ENCODE results near the gene SOCS6. TPM values are rescaled to one million over a fixed set of nuclear protein-coding genes. Genes with fewer than 3 reads are reported as not detected.
A peak's percentile ranks its signal among the peaks of the same experiment; 100 is the strongest.

Gene SOCS6
- total and polyA plus RNA-seq, 2 of the 13 experiments (the other 11 are each of a cell fraction or from before 2014, with no cell fraction given): 18.6 to 38.3 TPM

DNA sequence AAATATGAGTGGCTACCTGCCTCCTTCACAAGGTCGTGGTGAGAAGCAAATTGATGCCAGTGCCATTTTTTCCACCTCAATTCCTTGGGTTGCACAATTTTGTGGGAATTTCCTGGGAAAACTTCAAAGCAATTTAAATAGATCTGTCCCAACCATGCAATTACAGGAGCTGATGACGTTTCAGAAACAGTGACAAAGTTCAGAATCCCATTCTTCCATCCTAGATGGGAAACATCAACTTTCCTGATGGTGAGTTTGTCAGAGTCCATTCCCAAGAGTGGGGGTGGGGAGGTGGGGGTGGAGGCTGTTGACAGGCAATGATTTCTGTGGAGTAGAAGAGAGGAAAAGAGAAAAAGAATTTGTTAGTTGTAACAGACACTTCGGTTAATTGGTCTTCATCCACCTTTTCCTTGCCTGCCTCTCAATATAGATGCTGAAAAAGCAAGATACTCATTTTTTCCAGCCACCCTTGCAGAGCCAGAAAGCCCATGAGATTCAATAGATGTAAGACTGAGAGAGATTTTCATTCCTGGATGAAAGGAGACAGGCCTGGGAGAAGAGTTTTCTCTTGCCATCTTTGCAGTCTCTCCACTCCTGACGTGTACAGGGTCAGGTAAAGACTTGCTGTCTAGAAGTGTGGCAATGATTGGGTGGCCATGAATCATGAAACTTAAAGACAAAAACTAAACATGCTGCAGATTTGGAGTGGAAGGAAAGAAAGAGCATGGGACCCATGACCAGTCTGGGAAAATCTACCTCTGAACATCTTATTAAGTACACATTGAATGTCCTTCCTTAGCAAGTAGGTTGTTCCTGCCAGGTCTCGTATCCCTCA is 47.3 kb downstream of the SOCS6 start:
- FAIRE-seq (peak; percentile 83), ATAC-seq (peak; percentile 37), DNase-seq (ENCODE audit: low spot score) (peak; percentile 97)
- POLR2A ChIA-PET: interaction anchor here (1.0 to 5.1 kb wide), 8 partner anchors 20 to 141 kb away, joined by 3 to 110 read pairs (median 6); no protein-coding TSS in a partner anchor
- Histone ChIP-seq H3K36me3 (replicated peaks in 1 of 2; ENCODE audit: control insufficient read depth in 1 of 2, insufficient read depth in 2 of 2, low read length in 2 of 2) (peaks cover 0 to 4% of the 10 kb centered on the region in 2 experiments; a peak in 2 of 5 replicates), H3K9ac (ENCODE audit: insufficient read depth, low read depth, low read length) (peak overlapping the region; percentile 91), H3K27ac (ENCODE audit: extremely low read length, insufficient read depth, low read length) (peak overlapping the region; percentile 97), H2AFZ (ENCODE audit: low read length) (no peak overlapping the region), H3K27me3 (ENCODE audit: control insufficient read depth in 1 of 2, insufficient read depth in 2 of 2, low read length in 2 of 2) (no peaks in the 10 kb centered on the region), H4K20me1 (ENCODE audit: insufficient read depth, low read length) (no peaks in the 10 kb centered on the region), H3K9me3 (ENCODE audit: low read length) (peaks cover 11% of the 10 kb centered on the region), H3K4me3 (replicated peaks in 1 of 3; ENCODE audit: insufficient read depth in 1 of 3, low read depth in 2 of 3, low read length in 3 of 3) (peak overlapping the region; percentile 20 to 59 (median 50); a peak in 4 of 6 replicates), H3K4me1 (ENCODE audit: insufficient read depth, low read length) (peaks cover 89% of the 10 kb centered on the region), H3K4me2 (ENCODE audit: low read depth, low read length) (peak overlapping the region; percentile 81), H3K79me2 (ENCODE audit: insufficient read depth, low read length) (peaks cover 14% of the 10 kb centered on the region)
- intact Hi-C loops (cut with micrococcal nuclease; ENCODE audit: unreplicated experiment): loop anchor here (1.0 to 2.0 kb wide), 3 partner anchors 41 to 131 kb away; partner anchors contain the start of gene RTTN
- BruUV-seq (replicated peaks): no TSS peak
- CTCF ChIA-PET (ENCODE audit: low intra/inter-chr PET ratio, low total read pairs): no interaction called here
- in situ Hi-C loops (cut with HindIII; ENCODE audit: extremely low pct_ligation_motif_present, low pct_unique_long_range_greater_than_20kb): loop anchor here (5.0 to 10.0 kb wide), 2 partner anchors 41 to 99 kb away; no protein-coding TSS in a partner anchor
- 17% methylated on average over 5 of the region's 5 CpGs for WGBS (ENCODE audit: low lambda C conversion rate)
- TF ChIP-seq, protein P1, sequence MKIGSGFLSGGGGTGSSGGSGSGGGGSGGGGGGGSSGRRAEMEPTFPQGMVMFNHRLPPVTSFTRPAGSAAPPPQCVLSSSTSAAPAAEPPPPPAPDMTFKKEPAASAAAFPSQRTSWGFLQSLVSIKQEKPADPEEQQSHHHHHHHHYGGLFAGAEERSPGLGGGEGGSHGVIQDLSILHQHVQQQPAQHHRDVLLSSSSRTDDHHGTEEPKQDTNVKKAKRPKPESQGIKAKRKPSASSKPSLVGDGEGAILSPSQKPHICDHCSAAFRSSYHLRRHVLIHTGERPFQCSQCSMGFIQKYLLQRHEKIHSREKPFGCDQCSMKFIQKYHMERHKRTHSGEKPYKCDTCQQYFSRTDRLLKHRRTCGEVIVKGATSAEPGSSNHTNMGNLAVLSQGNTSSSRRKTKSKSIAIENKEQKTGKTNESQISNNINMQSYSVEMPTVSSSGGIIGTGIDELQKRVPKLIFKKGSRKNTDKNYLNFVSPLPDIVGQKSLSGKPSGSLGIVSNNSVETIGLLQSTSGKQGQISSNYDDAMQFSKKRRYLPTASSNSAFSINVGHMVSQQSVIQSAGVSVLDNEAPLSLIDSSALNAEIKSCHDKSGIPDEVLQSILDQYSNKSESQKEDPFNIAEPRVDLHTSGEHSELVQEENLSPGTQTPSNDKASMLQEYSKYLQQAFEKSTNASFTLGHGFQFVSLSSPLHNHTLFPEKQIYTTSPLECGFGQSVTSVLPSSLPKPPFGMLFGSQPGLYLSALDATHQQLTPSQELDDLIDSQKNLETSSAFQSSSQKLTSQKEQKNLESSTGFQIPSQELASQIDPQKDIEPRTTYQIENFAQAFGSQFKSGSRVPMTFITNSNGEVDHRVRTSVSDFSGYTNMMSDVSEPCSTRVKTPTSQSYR (CRISPR knock-in tag; IDR thresholded peaks at IDR 0.05; ENCODE audit: borderline replicate concordance): peak; percentile 90; the same call in 1 of the 2 replicates
- TF ChIP-seq YEATS4 (CRISPR knock-in tag; IDR thresholded peaks at IDR 0.05; ENCODE audit: borderline replicate concordance) (no peak), ERF (CRISPR knock-in tag; IDR thresholded peaks at IDR 0.05) (peak; percentile 70), CHD2 (IDR thresholded peaks at IDR 0.05; ENCODE audit: low read depth, low read length) (peak; percentile 71; the same call in 1 of the 2 replicates), ZNF605 (CRISPR knock-in tag; IDR thresholded peaks at IDR 0.05) (no peak), FOSL2 (CRISPR knock-in tag; IDR thresholded peaks at IDR 0.05) (peak; percentile 78), BRD4 (CRISPR knock-in tag; IDR thresholded peaks at IDR 0.05) (peak; percentile 27; the same call in 1 of the 2 replicates)
- TF ChIP-seq, protein P2, sequence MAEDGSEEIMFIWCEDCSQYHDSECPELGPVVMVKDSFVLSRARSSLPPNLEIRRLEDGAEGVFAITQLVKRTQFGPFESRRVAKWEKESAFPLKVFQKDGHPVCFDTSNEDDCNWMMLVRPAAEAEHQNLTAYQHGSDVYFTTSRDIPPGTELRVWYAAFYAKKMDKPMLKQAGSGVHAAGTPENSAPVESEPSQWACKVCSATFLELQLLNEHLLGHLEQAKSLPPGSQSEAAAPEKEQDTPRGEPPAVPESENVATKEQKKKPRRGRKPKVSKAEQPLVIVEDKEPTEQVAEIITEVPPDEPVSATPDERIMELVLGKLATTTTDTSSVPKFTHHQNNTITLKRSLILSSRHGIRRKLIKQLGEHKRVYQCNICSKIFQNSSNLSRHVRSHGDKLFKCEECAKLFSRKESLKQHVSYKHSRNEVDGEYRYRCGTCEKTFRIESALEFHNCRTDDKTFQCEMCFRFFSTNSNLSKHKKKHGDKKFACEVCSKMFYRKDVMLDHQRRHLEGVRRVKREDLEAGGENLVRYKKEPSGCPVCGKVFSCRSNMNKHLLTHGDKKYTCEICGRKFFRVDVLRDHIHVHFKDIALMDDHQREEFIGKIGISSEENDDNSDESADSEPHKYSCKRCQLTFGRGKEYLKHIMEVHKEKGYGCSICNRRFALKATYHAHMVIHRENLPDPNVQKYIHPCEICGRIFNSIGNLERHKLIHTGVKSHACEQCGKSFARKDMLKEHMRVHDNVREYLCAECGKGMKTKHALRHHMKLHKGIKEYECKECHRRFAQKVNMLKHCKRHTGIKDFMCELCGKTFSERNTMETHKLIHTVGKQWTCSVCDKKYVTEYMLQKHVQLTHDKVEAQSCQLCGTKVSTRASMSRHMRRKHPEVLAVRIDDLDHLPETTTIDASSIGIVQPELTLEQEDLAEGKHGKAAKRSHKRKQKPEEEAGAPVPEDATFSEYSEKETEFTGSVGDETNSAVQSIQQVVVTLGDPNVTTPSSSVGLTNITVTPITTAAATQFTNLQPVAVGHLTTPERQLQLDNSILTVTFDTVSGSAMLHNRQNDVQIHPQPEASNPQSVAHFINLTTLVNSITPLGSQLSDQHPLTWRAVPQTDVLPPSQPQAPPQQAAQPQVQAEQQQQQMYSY (CRISPR knock-in tag; IDR thresholded peaks at IDR 0.05): peak; percentile 70; the same call in 1 of the 2 replicates
- TF ChIP-seq, protein P3, sequence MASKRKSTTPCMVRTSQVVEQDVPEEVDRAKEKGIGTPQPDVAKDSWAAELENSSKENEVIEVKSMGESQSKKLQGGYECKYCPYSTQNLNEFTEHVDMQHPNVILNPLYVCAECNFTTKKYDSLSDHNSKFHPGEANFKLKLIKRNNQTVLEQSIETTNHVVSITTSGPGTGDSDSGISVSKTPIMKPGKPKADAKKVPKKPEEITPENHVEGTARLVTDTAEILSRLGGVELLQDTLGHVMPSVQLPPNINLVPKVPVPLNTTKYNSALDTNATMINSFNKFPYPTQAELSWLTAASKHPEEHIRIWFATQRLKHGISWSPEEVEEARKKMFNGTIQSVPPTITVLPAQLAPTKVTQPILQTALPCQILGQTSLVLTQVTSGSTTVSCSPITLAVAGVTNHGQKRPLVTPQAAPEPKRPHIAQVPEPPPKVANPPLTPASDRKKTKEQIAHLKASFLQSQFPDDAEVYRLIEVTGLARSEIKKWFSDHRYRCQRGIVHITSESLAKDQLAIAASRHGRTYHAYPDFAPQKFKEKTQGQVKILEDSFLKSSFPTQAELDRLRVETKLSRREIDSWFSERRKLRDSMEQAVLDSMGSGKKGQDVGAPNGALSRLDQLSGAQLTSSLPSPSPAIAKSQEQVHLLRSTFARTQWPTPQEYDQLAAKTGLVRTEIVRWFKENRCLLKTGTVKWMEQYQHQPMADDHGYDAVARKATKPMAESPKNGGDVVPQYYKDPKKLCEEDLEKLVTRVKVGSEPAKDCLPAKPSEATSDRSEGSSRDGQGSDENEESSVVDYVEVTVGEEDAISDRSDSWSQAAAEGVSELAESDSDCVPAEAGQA (IDR thresholded peaks at IDR 0.05; ENCODE audit: low read depth): peak; percentile 31; the same call in 1 of the 2 replicates
- TF ChIP-seq, protein P3 (CRISPR knock-in tag; IDR thresholded peaks at IDR 0.05; ENCODE audit: borderline replicate concordance): no peak

Measured in HepG2 (cell line).